ENCODE measurements around the gene SNRPD3. TPM values are rescaled to one million over a fixed set of nuclear protein-coding genes. Genes with fewer than 3 reads are reported as not detected.
A peak's percentile ranks its signal among the peaks of the same experiment; 100 is the strongest.

Gene SNRPD3
- 195 and 302 TPM in 2 replicates for total RNA-seq (ENCODE audit: low replicate concordance)

- Histone ChIP-seq H4K20me1 (ENCODE audit: low read depth) (peaks cover 64% of the 10 kb centered on the region), H3K36me3 (peaks cover 4% of the 10 kb centered on the region), H3K4me1 (peaks cover 18% of the 10 kb centered on the region), H3K27ac (peak within 1 kb of the TSS; percentile 69), H3K9ac (peak within 1 kb of the TSS; percentile 95), H3K9me3 (ENCODE audit: low read depth) (no peaks in the 10 kb centered on the region), H3F3A (ENCODE audit: low read depth) (peaks cover 10% of the 10 kb centered on the region), H3K4me3 (peak within 1 kb of the TSS; percentile 78), H2AFZ (replicated peaks) (peak within 1 kb of the TSS; percentile 91), H3K79me2 (ENCODE audit: low read depth) (peaks cover 92% of the 10 kb centered on the region), H3K4me2 (peak within 1 kb of the TSS; percentile 99), H3K27me3 (no peaks in the 10 kb centered on the region)
- Mint-ChIP-seq H3K9me3 (peaks cover 2% of the 10 kb centered on the region), H3K4me3 (peak within 1 kb of the TSS; percentile 98), H3K4me1 (peaks cover 36% of the 10 kb centered on the region), H3K27me3 (ENCODE audit: insufficient read depth, low read depth) (peaks cover 2% of the 10 kb centered on the region), H3K27ac (peak within 1 kb of the TSS; percentile 98), H3K36me3 (peaks cover 8% of the 10 kb centered on the region)
- peak; percentile 99 for DNase-seq (ENCODE audit: low spot score)
- TF ChIP-seq EZH2phosphoT487 (IDR thresholded peaks at IDR 0.05) (no peak), CTCF (IDR thresholded peaks at IDR 0.05) (peak; percentile 8)
These were observed at the start of gene SNRPD3 for GRCh38 chr22:24555165-24556039. TSS of gene SNRPD3 (plus strand) at chr22:24555999. CDS start at chr22:24557675, 1,676 bp downstream.

- peaks cover 7% of the 10 kb centered on the region for H3K4me1 ChIP-seq
- H3K27me3 ChIP-seq: peaks cover 11% of the 10 kb centered on the region
- H3K79me2 ChIP-seq (ENCODE audit: low read depth): no peaks in the 10 kb centered on the region
- H3K4me2 ChIP-seq: peak overlapping the region; percentile 43
- H4K20me1 ChIP-seq (ENCODE audit: low read depth): no peaks in the 10 kb centered on the region
- TF ChIP-seq EZH2phosphoT487 (IDR thresholded peaks at IDR 0.05) (no peak), EZH2 (IDR thresholded peaks at IDR 0.05) (no peak), CTCF (IDR thresholded peaks at IDR 0.05) (no peak)
- no peak for DNase-seq (ENCODE audit: low spot score)
- Mint-ChIP-seq H3K4me1 (peaks cover 18% of the 10 kb centered on the region), H3K27ac (no peak overlapping the region), H3K27me3 (ENCODE audit: insufficient read depth, low read depth) (peaks cover 5% of the 10 kb centered on the region), H3K4me3 (no peak overlapping the region), H3K36me3 (no peaks in the 10 kb centered on the region), H3K9me3 (no peaks in the 10 kb centered on the region)
- H3K27ac ChIP-seq: no peak overlapping the region
- peak overlapping the region; percentile 7 for H3K4me3 ChIP-seq
- H3K9ac ChIP-seq: no peak overlapping the region
- no peaks in the 10 kb centered on the region for H3K9me3 ChIP-seq (ENCODE audit: low read depth)
- H3K36me3 ChIP-seq: no peaks in the 10 kb centered on the region
- peak overlapping the region; percentile 11 for H2AFZ ChIP-seq (replicated peaks)
- peaks cover 12% of the 10 kb centered on the region for H3F3A ChIP-seq (ENCODE audit: low read depth)
These were observed 48.9 kb upstream of the SNRPD3 start for GRCh38 chr22:24506802-24507438.

GRCh38 chr22:24507716-24508115 lies 48.1 kb upstream of the SNRPD3 start:
- Histone ChIP-seq H3K4me3 (peak overlapping the region; percentile 7), H3K9me3 (ENCODE audit: low read depth) (no peaks in the 10 kb centered on the region), H3F3A (ENCODE audit: low read depth) (peaks cover 12% of the 10 kb centered on the region), H3K4me1 (peaks cover 7% of the 10 kb centered on the region), H4K20me1 (ENCODE audit: low read depth) (no peaks in the 10 kb centered on the region), H3K9ac (no peak overlapping the region), H3K27me3 (peaks cover 3% of the 10 kb centered on the region), H3K79me2 (ENCODE audit: low read depth) (no peaks in the 10 kb centered on the region), H3K36me3 (no peaks in the 10 kb centered on the region), H2AFZ (replicated peaks) (peak overlapping the region; percentile 11), H3K4me2 (peak overlapping the region; percentile 43), H3K27ac (no peak overlapping the region)
- peaks cover 5% of the 10 kb centered on the region for H3K27me3 Mint-ChIP-seq (ENCODE audit: insufficient read depth, low read depth)
- peak; percentile 69 for DNase-seq (ENCODE audit: low spot score)
- TF ChIP-seq EZH2phosphoT487 (IDR thresholded peaks at IDR 0.05) (no peak), CTCF (IDR thresholded peaks at IDR 0.05) (peak; percentile 47)
- no peak overlapping the region for H3K4me3 Mint-ChIP-seq
- no peaks in the 10 kb centered on the region for H3K9me3 Mint-ChIP-seq
- no peaks in the 10 kb centered on the region for H3K36me3 Mint-ChIP-seq
- no peak overlapping the region for H3K27ac Mint-ChIP-seq
- H3K4me1 Mint-ChIP-seq: peaks cover 13% of the 10 kb centered on the region

All from neural progenitor cell (in vitro differentiated cells).